WTC11 (cell line): ENCODE data around the gene NSG2. TPM values are rescaled to one million over a fixed set of nuclear protein-coding genes. Genes with fewer than 3 reads are reported as not detected.

Experiments used
- ATAC-seq: fragments of 200-7000 bp; cut with Tn5 transposase; 2 replicates; pipeline ENCODE4 v1.10.0; 2021; ENCODE audit warnings: mild to moderate bottlenecking, moderate library complexity
- CTCF ChIA-PET: fragments of 300-600 bp; sonication (Branson Sonifier 250); formaldehyde crosslinking; loops from one replicate; lab custom pipeline; 2021; ENCODE audit warnings: antibody characterized with exemption; lab: Charles Lee
- POLR2A ChIA-PET: fragments of 350-600 bp; sonication (Branson Sonifier 250); formaldehyde crosslinking; loops from one replicate; lab custom pipeline; 2021; ENCODE audit warnings: antibody characterized with exemption; lab: Charles Lee
- DNase-seq: peaks from one replicate; pipeline ENCODE4 v3.0.0; 2021; ENCODE audit warnings: low spot score
- H3K27ac Mint-ChIP-seq: 2 replicates; pipeline ENCODE4 v1.8.0; 2021; ENCODE audit warnings: mixed read lengths
- H3K27me3 Mint-ChIP-seq: 2 replicates; pipeline ENCODE4 v1.8.0; 2021; ENCODE audit warnings: low read depth, mild to moderate bottlenecking, moderate library complexity, mixed read lengths
- H3K36me3 Mint-ChIP-seq: 2 replicates; pipeline ENCODE4 v1.8.0; 2021; ENCODE audit warnings: mixed read lengths
- H3K4me1 Mint-ChIP-seq: 2 replicates; pipeline ENCODE4 v1.8.0; 2022; ENCODE audit warnings: mixed read lengths
- H3K4me3 Mint-ChIP-seq: 2 replicates; pipeline ENCODE4 v1.8.0; 2021; ENCODE audit warnings: mild to moderate bottlenecking, moderate library complexity, mixed read lengths
- H3K9me3 Mint-ChIP-seq: 2 replicates; pipeline ENCODE4 v1.8.0; 2021; ENCODE audit warnings: mixed read lengths
- CDX4 ChIP-seq: fragments of 250-450 bp; sonication (Bioruptor Pico); IDR thresholded peaks from 2 replicates; pipeline ENCODE4 v1.9.0; 2021; ENCODE audit warnings: moderate library complexity, mild to moderate bottlenecking, inconsistent platforms, borderline replicate concordance
- CREB1 ChIP-seq: sonication (generic); formaldehyde crosslinking; IDR thresholded peaks from 2 replicates; pipeline ENCODE4 v1.8.0; 2023; ENCODE audit warnings: mild to moderate bottlenecking, missing genetic modification reagents
- CTCF ChIP-seq: fragments of 200-600 bp; IDR thresholded peaks from 2 replicates; pipeline ENCODE4 v1.8.0; 2022; ENCODE audit warnings: antibody characterized with exemption
- E2F1 ChIP-seq: sonication (generic); formaldehyde crosslinking; IDR thresholded peaks from 2 replicates; pipeline ENCODE4 v1.8.0; 2022; ENCODE audit warnings: mild to moderate bottlenecking, missing genetic modification reagents
- E2F4 ChIP-seq: sonication (generic); formaldehyde crosslinking; IDR thresholded peaks from 2 replicates; pipeline ENCODE4 v1.8.1; 2022; ENCODE audit warnings: low read depth, mild to moderate bottlenecking, moderate library complexity, missing genetic modification reagents, borderline replicate concordance
- EMX1 ChIP-seq: fragments of 250-450 bp; sonication (Bioruptor Pico); IDR thresholded peaks from 2 replicates; pipeline ENCODE4 v1.8.0; 2021; ENCODE audit warnings: mild to moderate bottlenecking
- FOXP1 ChIP-seq: sonication (generic); formaldehyde crosslinking; IDR thresholded peaks from 2 replicates; pipeline ENCODE4 v1.8.0; 2022; ENCODE audit warnings: missing genetic modification reagents, mild to moderate bottlenecking, moderate library complexity, borderline replicate concordance
- GRHL2 ChIP-seq: fragments of 250-450 bp; sonication (Bioruptor Pico); IDR thresholded peaks from 2 replicates; pipeline ENCODE4 v1.8.0; 2022; ENCODE audit warnings: mild to moderate bottlenecking, moderate library complexity; ENCODE audit not compliant: insufficient replicate concordance, severe bottlenecking
- GTF2I ChIP-seq: fragments of 250-450 bp; sonication (Bioruptor Pico); conservative IDR thresholded peaks from 2 replicates; pipeline ENCODE4 v1.4.0; 2021; ENCODE audit warnings: mild to moderate bottlenecking
- MXD4 ChIP-seq: fragments of 250-450 bp; sonication (Bioruptor Pico); IDR thresholded peaks from 2 replicates; pipeline ENCODE4 v1.8.0; 2021; ENCODE audit warnings: mild to moderate bottlenecking, moderate library complexity, borderline replicate concordance
- NR3C1 ChIP-seq: sonication (generic); formaldehyde crosslinking; conservative IDR thresholded peaks from 2 replicates; pipeline ENCODE4 v1.8.1; 2023; ENCODE audit warnings: low read depth, mild to moderate bottlenecking, missing genetic modification reagents
- PRDM15 ChIP-seq: sonication (generic); formaldehyde crosslinking; IDR thresholded peaks from 2 replicates; pipeline ENCODE4 v1.8.0; 2022; ENCODE audit warnings: missing genetic modification reagents
- SMAD3 ChIP-seq: sonication (generic); formaldehyde crosslinking; IDR thresholded peaks from 2 replicates; pipeline ENCODE4 v1.8.0; 2022; ENCODE audit warnings: missing genetic modification reagents, mild to moderate bottlenecking, borderline replicate concordance
- SMAD4 ChIP-seq: sonication (generic); formaldehyde crosslinking; IDR thresholded peaks from 2 replicates; pipeline ENCODE4 v1.8.0; 2022; ENCODE audit warnings: mild to moderate bottlenecking, missing genetic modification reagents
- ZNF121 ChIP-seq: sonication (generic); formaldehyde crosslinking; IDR thresholded peaks from 2 replicates; pipeline ENCODE4 v1.8.0; 2023; ENCODE audit warnings: missing genetic modification reagents
- ZNF671 ChIP-seq: fragments of 250-450 bp; sonication (Bioruptor Pico); IDR thresholded peaks from 2 replicates; pipeline ENCODE4 v1.8.0; 2021; ENCODE audit warnings: mild to moderate bottlenecking
- total RNA-seq: library from RNA; stranded (reverse); gene quantifications from 3 replicates; pipeline ENCODE4 v1.2.3, GENCODE V29; 2021

Gene NSG2
- total RNA-seq, 1 experiment from 2014 or later: not detected

GRCh38 chr5:174003795-174004194, 41.7 kb upstream of the NSG2 start:
- Mint-ChIP-seq H3K4me1 (no peaks in the 10 kb centered on the region), H3K27me3 (peaks cover 18% of the 10 kb centered on the region), H3K36me3 (no peaks in the 10 kb centered on the region), H3K27ac (no peak overlapping the region), H3K4me3 (no peak overlapping the region), H3K9me3 (no peaks in the 10 kb centered on the region)
- ChIA-PET POLR2A (no interaction called here), CTCF (no interaction called here)
- DNase-seq (no peak), ATAC-seq (no peak)
- TF ChIP-seq CREB1 (CRISPR knock-in tag) (no peak), EMX1 (CRISPR knock-in tag) (no peak), CDX4 (CRISPR knock-in tag) (no peak), PRDM15 (no peak), SMAD3 (CRISPR knock-in tag) (no peak), ZNF671 (CRISPR knock-in tag) (no peak), GTF2I (CRISPR knock-in tag) (no peak), GRHL2 (CRISPR knock-in tag) (no peak), E2F4 (no peak), E2F1 (CRISPR knock-in tag) (no peak), FOXP1 (CRISPR knock-in tag) (no peak), MXD4 (CRISPR knock-in tag) (no peak), ZNF121 (no peak), NR3C1 (CRISPR knock-in tag) (no peak)

DNA sequence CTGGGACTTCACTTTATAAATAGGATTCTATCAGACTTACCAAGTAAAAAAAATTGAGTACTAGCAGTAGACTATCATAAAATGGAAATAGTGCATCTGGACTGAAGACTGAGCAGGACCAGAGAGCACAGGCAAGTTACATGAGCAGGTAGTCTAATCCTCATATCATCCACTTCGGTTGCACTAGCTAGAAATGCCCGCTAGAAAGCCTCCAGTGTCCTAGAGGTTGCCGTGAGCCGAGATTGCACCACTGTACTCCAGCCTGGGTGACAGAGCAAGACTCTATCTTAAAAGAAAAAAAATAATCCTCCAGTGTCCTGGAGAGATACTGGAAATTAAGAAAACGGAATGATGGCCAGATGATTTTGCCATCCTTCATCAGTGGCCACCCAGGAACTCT, 36.6 kb upstream of the NSG2 start:
- H3K36me3 Mint-ChIP-seq: no peaks in the 10 kb centered on the region
- ChIA-PET CTCF (interaction anchor here (1.0 to 2.7 kb wide), 2 partner anchors 308 to 427 kb away, joined by 3 to 12 read pairs; no protein-coding TSS in a partner anchor), POLR2A (no interaction called here)
- no peak overlapping the region for H3K27ac Mint-ChIP-seq
- no peak for DNase-seq
- H3K9me3 Mint-ChIP-seq: peaks cover 4% of the 10 kb centered on the region; the same call in 1 of the 2 replicates
- no peak for ATAC-seq
- peaks cover 20% of the 10 kb centered on the region for H3K27me3 Mint-ChIP-seq
- no peak overlapping the region for H3K4me3 Mint-ChIP-seq
- TF ChIP-seq SMAD4 (CRISPR knock-in tag): no peak
- TF ChIP-seq SMAD3 (CRISPR knock-in tag): no peak
- TF ChIP-seq, all 79 proteins: peak for 0
- no peaks in the 10 kb centered on the region for H3K4me1 Mint-ChIP-seq

- TF ChIP-seq CTCF: no peak
- ATAC-seq: no peak
- no peak for DNase-seq
- no peaks in the 10 kb centered on the region for H3K4me1 Mint-ChIP-seq
- CTCF ChIA-PET: interaction anchor here (0.9 to 2.7 kb wide), 5 partner anchors 10 to 429 kb away, joined by 3 to 12 read pairs (median 4); no protein-coding TSS in a partner anchor
- H3K27me3 Mint-ChIP-seq: peaks cover 15% of the 10 kb centered on the region
- H3K27ac Mint-ChIP-seq: no peak overlapping the region
- H3K9me3 Mint-ChIP-seq: peaks cover 4% of the 10 kb centered on the region; the same call in 1 of the 2 replicates
- H3K4me3 Mint-ChIP-seq: no peak overlapping the region
- peaks cover 3% of the 10 kb centered on the region; the same call in 1 of the 2 replicates for H3K36me3 Mint-ChIP-seq
- POLR2A ChIA-PET: interaction anchor here (0.7 kb wide), 1 partner anchor 1827 kb away, joined by 3 read pairs; no protein-coding TSS in a partner anchor
These were observed 35.1 kb upstream of the NSG2 start for GRCh38 chr5:174010365-174010764.
